HG02623 (cell line): ENCODE results near the gene NAPSA.
A peak's percentile ranks its signal among the peaks of the same experiment; 100 is the strongest.

Source experiments
- ATAC-seq: cut with Tn5 transposase; IDR thresholded peaks from one replicate; pipeline ENCODE4 v1.9.1; 2021; ENCODE audit warnings: moderate library complexity; ENCODE audit not compliant: unreplicated experiment

The NAPSA gene

GRCh38 chr19:50384685-50385535 is 19.5 kb upstream of the NAPSA start:
- no peak for ATAC-seq

GRCh38 chr19:50383852-50384684 is 18.6 kb upstream of the NAPSA start, which contains the start of gene POLD1:
TSS of gene POLD1 (plus strand) at chr19:50384347. CDS start at chr19:50398852, 14,505 bp downstream.
- peak; percentile 71 for ATAC-seq

GRCh38 chr19:50383001-50383851 is 17.8 kb upstream of the NAPSA start:
- peak; percentile 4 for ATAC-seq

- no peak for ATAC-seq
These were observed 16.7 kb upstream of the NAPSA start for GRCh38 chr19:50381881-50382729.

- no peak for ATAC-seq
These were observed 15.3 kb upstream of the NAPSA start for GRCh38 chr19:50380751-50381151.

- no peak for ATAC-seq
These were observed 14.7 kb upstream of the NAPSA start for GRCh38 chr19:50380137-50380536.

GRCh38 chr19:50379602-50380001 is 14.2 kb upstream of the NAPSA start:
- no peak for ATAC-seq

GRCh38 chr19:50378863-50379236 is 13.4 kb upstream of the NAPSA start:
- ATAC-seq, result no peak

GRCh38 chr19:50378169-50378862 is 12.9 kb upstream of the NAPSA start:
- ATAC-seq, result no peak

- no peak for ATAC-seq
These were observed 12.1 kb upstream of the NAPSA start for GRCh38 chr19:50377517-50377916.

GRCh38 chr19:50377051-50377461 is 11.6 kb upstream of the NAPSA start:
- no peak for ATAC-seq

GRCh38 chr19:50376166-50377050 is 11.0 kb upstream of the NAPSA start, which contains the start of gene NR1H2:
TSS of gene NR1H2 (plus strand) at chr19:50376457. CDS start at chr19:50377606, 1,149 bp downstream.
- peak; percentile 70 for ATAC-seq

GRCh38 chr19:50371914-50372475 is 6.6 kb upstream of the NAPSA start:
- no peak for ATAC-seq

GRCh38 chr19:50368649-50369570 is 3.5 kb upstream of the NAPSA start:
- no peak for ATAC-seq

GRCh38 chr19:50362656-50363424 is 2.6 kb downstream of the NAPSA start:
- no peak for ATAC-seq

GRCh38 chr19:50362030-50362412 is 3.4 kb downstream of the NAPSA start:
- no peak for ATAC-seq
